IMR-90 (cell line): ENCODE data around the gene FABP7. TPM values are rescaled to one million over a fixed set of nuclear protein-coding genes. Genes with fewer than 3 reads are reported as not detected.

Source experiments
- ATAC-seq: fragments of 200-7000 bp; cut with Tn5 transposase; 2 replicates; pipeline ENCODE4 v1.9.1; 2020; ENCODE audit warnings: low read depth, mild to moderate bottlenecking, moderate library complexity
- BruUV-seq: library from RNA; stranded (reverse); fragments of 400-500 nt; replicated peaks from 2 replicates; lab custom pipeline; 2021; lab: Mats Ljungman, UMichigan
- CTCF ChIA-PET: fragments of 300-600 bp; formaldehyde crosslinking; extraction: SDS; loops from one replicate; lab custom pipeline; 2021; ENCODE audit warnings: antibody characterized with exemption; lab: Yijun Ruan, JAX
- POLR2A ChIA-PET: fragments of 300-600 bp; sonication (Branson Sonifier 250); formaldehyde crosslinking; loops from one replicate; lab custom pipeline; 2022; ENCODE audit warnings: antibody characterized with exemption; ENCODE audit not compliant: unreplicated experiment; lab: Charles Lee
- DNase-seq: peaks from one replicate; pipeline ENCODE4 v3.0.0; 2013
- H2AFZ ChIP-seq: replicated peaks from 2 replicates; pipeline ENCODE3; 2013; ENCODE audit warnings: low read length, mild to moderate bottlenecking; ENCODE audit not compliant: poor library complexity
- H2AK5ac ChIP-seq: 2 replicates; pipeline ENCODE4 v1.6.1; 2013; ENCODE audit warnings: low read depth, low read length, inconsistent platforms
- H2AK9ac ChIP-seq: replicated peaks from 2 replicates; pipeline ENCODE3; 2013; ENCODE audit warnings: mild to moderate bottlenecking, low read depth, low read length, moderate library complexity; ENCODE audit not compliant: poor library complexity
- H2BK120ac ChIP-seq: 2 replicates; pipeline ENCODE4 v1.6.1; 2013; ENCODE audit warnings: low read depth, low read length, inconsistent platforms
- H2BK15ac ChIP-seq: 3 replicates; pipeline ENCODE4 v1.6.1; 2013; ENCODE audit warnings: low read depth, low read length, inconsistent platforms
- H2BK20ac ChIP-seq: 2 replicates; pipeline ENCODE4 v1.6.1; 2013; ENCODE audit warnings: low read depth, mild to moderate bottlenecking, inconsistent platforms, low read length, moderate library complexity
- H2BK5ac ChIP-seq: 2 replicates; pipeline ENCODE4 v1.6.1; 2013; ENCODE audit warnings: mild to moderate bottlenecking, low read depth, low read length, inconsistent platforms; ENCODE audit not compliant: poor library complexity, severe bottlenecking
- H3K14ac ChIP-seq: replicated peaks from 2 replicates; pipeline ENCODE4 v1.6.1; 2013; ENCODE audit warnings: low read depth, low read length, inconsistent platforms
- H3K18ac ChIP-seq: 2 replicates; pipeline ENCODE4 v1.6.1; 2013; ENCODE audit warnings: low read depth, low read length, control low read depth
- H3K23ac ChIP-seq: 2 replicates; pipeline ENCODE4 v1.6.1; 2013; ENCODE audit warnings: low read depth, low read length, inconsistent platforms
- H3K27ac ChIP-seq: 2 replicates; pipeline ENCODE4 v1.5.1; 2013; ENCODE audit warnings: mild to moderate bottlenecking, control low read depth, low read length; ENCODE audit not compliant: insufficient read depth
- H3K27me3 ChIP-seq: 2 replicates; pipeline ENCODE4 v1.6.1; 2013; ENCODE audit warnings: low read length; ENCODE audit not compliant: control insufficient read depth, insufficient read depth
- H3K36me3 ChIP-seq: 2 replicates; pipeline ENCODE4 v1.6.1; 2013; ENCODE audit warnings: low read length, mixed read lengths; ENCODE audit not compliant: control insufficient read depth, insufficient read depth
- H3K4ac ChIP-seq: 2 replicates; pipeline ENCODE4 v1.6.1; 2013; ENCODE audit warnings: low read depth, low read length, inconsistent platforms
- H3K4me1 ChIP-seq: 2 replicates; pipeline ENCODE4 v1.6.1; 2013; ENCODE audit warnings: low read length, mixed read lengths; ENCODE audit not compliant: control insufficient read depth, insufficient read depth
- H3K4me2 ChIP-seq: 2 replicates; pipeline ENCODE4 v1.6.1; 2013; ENCODE audit warnings: low read depth, mild to moderate bottlenecking, control low read depth, low read length, moderate library complexity
- H3K4me3 ChIP-seq: 2 replicates; pipeline ENCODE4 v1.5.1; 2013; ENCODE audit warnings: low read depth, mild to moderate bottlenecking, control low read depth, low read length, moderate library complexity; ENCODE audit not compliant: insufficient read depth
- H3K56ac ChIP-seq: 2 replicates; pipeline ENCODE4 v1.6.1; 2013; ENCODE audit warnings: low read length, inconsistent platforms; ENCODE audit not compliant: insufficient read depth; ENCODE audit errors: extremely low read depth
- H3K79me1 ChIP-seq, 2 experiments: 2 replicates each; pipeline ENCODE4 v1.6.1; 2013; ENCODE audit warnings: low read length in 2 of 2, inconsistent platforms in 1 of 2, low read depth in 1 of 2
- H3K9ac ChIP-seq: 2 replicates; pipeline ENCODE4 v1.6.1; 2013; ENCODE audit warnings: low read depth, low read length, control low read depth
- H3K9me1 ChIP-seq: 2 replicates; pipeline ENCODE4 v1.6.1; 2013; ENCODE audit warnings: low read length, inconsistent platforms; ENCODE audit not compliant: insufficient read depth
- H3K9me3 ChIP-seq: 2 replicates; pipeline ENCODE4 v1.6.1; 2013; ENCODE audit warnings: low read length; ENCODE audit not compliant: control insufficient read depth, insufficient read depth
- H4K20me1 ChIP-seq: 2 replicates; pipeline ENCODE4 v1.6.1; 2013; ENCODE audit warnings: low read length, inconsistent platforms; ENCODE audit not compliant: insufficient read depth
- H4K5ac ChIP-seq: 2 replicates; pipeline ENCODE4 v1.6.1; 2013; ENCODE audit warnings: mild to moderate bottlenecking, low read depth, low read length, control low read depth
- H4K8ac ChIP-seq, 2 experiments: 2 replicates each; pipeline ENCODE4 v1.6.1; 2013; ENCODE audit warnings: low read depth in 2 of 2, low read length in 2 of 2, control low read depth in 1 of 2, inconsistent platforms in 1 of 2
- H4K91ac ChIP-seq: 2 replicates; pipeline ENCODE4 v1.6.1; 2013; ENCODE audit warnings: low read depth, low read length, inconsistent platforms; ENCODE audit not compliant: insufficient read depth
- FOS ChIP-seq: fragments of 150-350 bp; IDR thresholded peaks from 2 replicates; pipeline ENCODE4 v1.6.1; 2016; ENCODE audit warnings: low read depth, low read length
- MAFK ChIP-seq: IDR thresholded peaks from 2 replicates; pipeline ENCODE4 v1.6.1; 2012; ENCODE audit warnings: low read depth, low read length, improper control_type of control experiment
- WGBS, 2 experiments: methylation state at CpG; one replicate each; pipeline versions ENCODE4 v1.1.5 to v1.1.7; 2013; ENCODE audit warnings: missing lambda C conversion rate in 2 of 2; ENCODE audit not compliant: insufficient read length in 1 of 2; ENCODE audit errors: extremely low coverage in 2 of 2; 5-methylcytosine and 5-hydroxymethylcytosine counted together
- dilution Hi-C: fragments of 300-500 bp; cut with HindIII; formaldehyde crosslinking; loops from one replicate; pipeline ENCODE4 v1.14.3; 2018; ENCODE audit warnings: low sequenced_read_pairs; ENCODE audit not compliant: unreplicated experiment
- in situ Hi-C: fragments of 300-500 bp; cut with MboI; formaldehyde crosslinking; loops from 3 replicates; pipeline ENCODE4 v1.14.3; 2019; ENCODE audit warnings: low sequenced_read_pairs, inconsistent platforms, mixed read lengths
- intact Hi-C: fragments of 100-400 bp; cut with micrococcal nuclease; formaldehyde crosslinking; loops from 2 replicates; pipeline ENCODE4 v1.10.0; 2022
- polyA plus RNA-seq, 3 experiments: library from polyadenylated mRNA; depleted of rRNA; stranded (reverse); fragments of >200 nt; gene quantifications; 2 replicates each; pipeline ENCODE4 v1.2.3, GENCODE V29; 2012; ENCODE audit warnings: low replicate concordance in 1 of 3
- total RNA-seq: library from RNA; depleted of rRNA; stranded (reverse); fragments of >200 nt; gene quantifications from 2 replicates; pipeline ENCODE4 v1.2.3, GENCODE V29; 2012

Gene FABP7
- total and polyA plus RNA-seq, 2 of the 4 experiments (the other 2 are of a cell fraction): not detected

- ATAC-seq: no peak
Observed at GRCh38 chr6:122751326-122751725, 28.2 kb upstream of the FABP7 start.

More at GRCh38 chr6:122751326-122751725, 28.2 kb upstream of the FABP7 start:
- H2AK9ac ChIP-seq: no peak overlapping the region
- no peak overlapping the region for H2AFZ ChIP-seq
- H4K20me1 ChIP-seq: no peaks in the 10 kb centered on the region
- dilution Hi-C loops (no loop called here), in situ Hi-C loops (no loop called here), intact Hi-C loops (loop anchor here (5.0 kb wide), 1 partner anchor 36 kb away; the partner anchor contains the start of gene SMPDL3A)
- no peak overlapping the region for H3K9ac ChIP-seq
- no peak overlapping the region for H3K56ac ChIP-seq
- no peaks in the 10 kb centered on the region for H3K9me1 ChIP-seq
- TF ChIP-seq FOS (no peak), MAFK (no peak)
- ChIA-PET CTCF (interaction anchor here (1.2 to 1.9 kb wide), 2 partner anchors 88 kb away, joined by 5 to 7 read pairs; no protein-coding TSS in a partner anchor), POLR2A (no interaction called here)
- H4K5ac ChIP-seq: no peak overlapping the region
- BruUV-seq: no TSS peak
- WGBS, 2 experiments: 40% methylated on average over 2 of the region's 3 CpGs; no CpG with 5 or more reads in 1 of the 2 experiments
- H4K8ac ChIP-seq: no peak overlapping the region
- H3K4me1 ChIP-seq: peaks cover 2% of the 10 kb centered on the region; the same call in 1 of the 2 replicates
- H3K36me3 ChIP-seq: no peaks in the 10 kb centered on the region
- no peak overlapping the region for H4K91ac ChIP-seq
- H3K27me3 ChIP-seq: no peaks in the 10 kb centered on the region; the same call in none of the 2 replicates
- no peak overlapping the region for H3K4me3 ChIP-seq
- H3K18ac ChIP-seq: no peak overlapping the region
- no peak overlapping the region for H3K27ac ChIP-seq
- peak overlapping the region; percentile 35 for H3K4me2 ChIP-seq
- DNase-seq: no peak
- H2BK15ac ChIP-seq: no peak overlapping the region
- no peak overlapping the region for H3K14ac ChIP-seq
- H3K4ac ChIP-seq: no peak overlapping the region
- H2AK5ac ChIP-seq: no peak overlapping the region
- no peak overlapping the region for H3K23ac ChIP-seq
- no peak overlapping the region for H2BK20ac ChIP-seq
- H3K79me1 ChIP-seq: no peaks in the 10 kb centered on the region
- H2BK120ac ChIP-seq: no peak overlapping the region
- no peak overlapping the region for H2BK5ac ChIP-seq
- no peaks in the 10 kb centered on the region for H3K9me3 ChIP-seq
